Stimulated activated CD8-positive, alpha-beta memory T cell treated with anti-CD3 and anti-CD28 coated beads, Interleukin-15, amount 100 ng/mL, for 4 hours (primary cell): ENCODE data around the gene TMEM63A.

Experiments used
- DNase-seq, 2 donors: peaks; one replicate each; pipeline ENCODE4 v3.0.0-alpha.2; 2020; ENCODE audit warnings: low read depth in 2 of 2

Gene TMEM63A

GRCh38 chr1:225866981-225867380 lies 15.2 kb downstream of the TMEM63A start:
- no peak for DNase-seq

- DNase-seq: peak; percentile 49 to 73
Measured at GRCh38 chr1:225866061-225866837, 15.9 kb downstream of the TMEM63A start.

- DNase-seq: no peak
Measured at GRCh38 chr1:225865514-225865913, 16.7 kb downstream of the TMEM63A start.

- DNase-seq: no peak
Measured at GRCh38 chr1:225863167-225863566, 19.0 kb downstream of the TMEM63A start.

- no peak for DNase-seq
Measured at GRCh38 chr1:225862581-225862950, 19.6 kb downstream of the TMEM63A start.

GRCh38 chr1:225861834-225862580 lies 20.2 kb downstream of the TMEM63A start:
- DNase-seq: no peak

GRCh38 chr1:225860876-225861441 lies 21.2 kb downstream of the TMEM63A start:
- DNase-seq: no peak

- no peak for DNase-seq
Measured at GRCh38 chr1:225860107-225860506, 22.1 kb downstream of the TMEM63A start.

- no peak for DNase-seq
Measured at GRCh38 chr1:225859151-225859550, 23.0 kb downstream of the TMEM63A start.

- no peak for DNase-seq
Measured at GRCh38 chr1:225857256-225857655, 24.9 kb downstream of the TMEM63A start.

- no peak for DNase-seq
Measured at GRCh38 chr1:225855503-225856300, 26.5 kb downstream of the TMEM63A start.

GRCh38 chr1:225853441-225853840 lies 28.7 kb downstream of the TMEM63A start:
- DNase-seq: no peak

- no peak for DNase-seq
Measured at GRCh38 chr1:225852413-225853124, 29.6 kb downstream of the TMEM63A start.

GRCh38 chr1:225851805-225852204 lies 30.4 kb downstream of the TMEM63A start:
- DNase-seq: no peak

- no peak for DNase-seq
Measured at GRCh38 chr1:225850370-225850769, 31.8 kb downstream of the TMEM63A start.

GRCh38 chr1:225849925-225850324 lies 32.3 kb downstream of the TMEM63A start:
- DNase-seq: peak in 1 of 2 donors; percentile 23

- DNase-seq: no peak
Measured at GRCh38 chr1:225848030-225848955, 33.9 kb downstream of the TMEM63A start.

GRCh38 chr1:225847610-225848009 lies 34.6 kb downstream of the TMEM63A start:
- DNase-seq: no peak

- DNase-seq: no peak
Measured at GRCh38 chr1:225846331-225847310, 35.6 kb downstream of the TMEM63A start.
